Pancreas (tissue), 10 donors: Measurements from ENCODE around the gene IER5. TPM values are rescaled to one million over a fixed set of nuclear protein-coding genes. Genes with fewer than 3 reads are reported as not detected.

ENCODE experiments used
- ATAC-seq, 4 donors: fragments of 200-7000 bp; cut with Tn5 transposase; one replicate each; pipeline versions ENCODE4 v1.8.0 to v1.9.1; 2020; ENCODE audit warnings: mild to moderate bottlenecking in 4 of 4, moderate library complexity in 4 of 4
- DNase-seq, 6 donors: peaks; one replicate each; pipeline ENCODE4 v3.0.0-alpha.2; 2020
- FAIRE-seq: peaks from 2 replicates; lab custom pipeline; 2012; peaks lifted over from hg19 to GRCh38; lab: Jason Lieb, UNC
- H3K27ac ChIP-seq, 4 donors: fragments of 200-600 bp; sonication (generic); 1 replicate in 3 of 4; 2 replicates in 1 of 4; pipeline versions ENCODE4 v1.5.0 to v1.8.0; 2020
- H3K27me3 ChIP-seq, 4 donors: fragments of 200-600 bp; one replicate each; pipeline ENCODE4 v1.8.0; 2021
- H3K36me3 ChIP-seq, 3 donors: fragments of 200-600 bp; sonication (generic) in 1 of 3; one replicate each; pipeline versions ENCODE4 v1.5.0 to v1.8.0; 2020 to 2021
- H3K4me1 ChIP-seq, 3 donors: fragments of 200-600 bp; one replicate each; pipeline ENCODE4 v1.8.0; 2021
- H3K4me3 ChIP-seq, 4 donors: fragments of 200-600 bp; sonication (generic) in 2 of 4; one replicate each; pipeline versions ENCODE4 v1.5.0 to v1.8.0; 2020 to 2021
- H3K9me3 ChIP-seq, 4 donors: fragments of 200-600 bp; one replicate each; pipeline ENCODE4 v1.8.0; 2021
- CTCF ChIP-seq, 4 donors: fragments of 200-600 bp; sonication (generic) in 3 of 4; IDR thresholded peaks; one replicate each; pipeline versions ENCODE4 v1.5.0 to v1.8.0; 2021; ENCODE audit warnings: antibody characterized with exemption in 4 of 4
- WGBS, 2 donors: extraction: QIAGEN DNeasy Blood & Tissue Kit; methylation state at CpG; one replicate each; pipeline ENCODE4 v1.1.7; 2013; 5-methylcytosine and 5-hydroxymethylcytosine counted together
- intact Hi-C, 3 donors: fragments of 100-400 bp; cut with DNase I; formaldehyde crosslinking; loops; one replicate each; pipeline versions ENCODE4 v1.11.1 to v1.14.2; 2022
- polyA plus RNA-seq, 2 donors: library from polyadenylated mRNA; stranded (reverse); fragments of 200-250 nt; gene quantifications; one replicate each; pipeline ENCODE4 v1.2.3, GENCODE V29; 2013
- total RNA-seq, 6 donors: library from RNA; stranded (reverse); fragmentation: NEBNext Ultra II Directional in 4 of 6; extraction: Animal tissue kit (Norgen Biotek cat#: 25700) in 4 of 6; gene quantifications; one replicate each; pipeline versions ENCODE4 v1.2.1 to v1.2.4, GENCODE V29; 2021 to 2023
- donor health status: healthy with polysubstance abuse.
- donor health status: DM: no; HTN: no; CAD: no; lungs with moderate emphysema.
- donor health status: DM: no; HTN: no; CAD: no.
- donor health status: control.
- donor health status: control.
- donor health status: Bipolar disorder and iron deficiency.
- donor health status: DM: yes; HTN: yes; CAD: no.
- donor health status: DM: no; HTN: no; CAD: no.
- donor health status: DM: no; HTN: no; CAD: no.
- donor health status: DM: yes; HTN: yes; CAD: no.

IER5 gene
- total and polyA plus RNA-seq, 8 donors, result 2.3 to 6.8 (median 3.3) TPM

GRCh38 chr1:181120924-181121323, 32.4 kb downstream of the IER5 start:
- H3K9me3 ChIP-seq, result no peaks in the 10 kb centered on the region
- DNase-seq, result no peak
- WGBS, 2 donors, result 57 to 67% methylated on average over 2 of the region's 2 CpGs
- H3K4me3 ChIP-seq, result no peak overlapping the region
- H3K4me1 ChIP-seq, result no peaks in the 10 kb centered on the region
- ATAC-seq, result no peak
- H3K27me3 ChIP-seq, result no peaks in the 10 kb centered on the region
- no peak for TF ChIP-seq CTCF (IDR thresholded peaks at IDR 0.05)
- no peak overlapping the region for H3K27ac ChIP-seq
- FAIRE-seq, result no peak
- intact Hi-C loops, result loop anchor here in 1 of 3 donors (10.0 kb wide), 1 partner anchor 236 kb away; no protein-coding TSS in a partner anchor
- no peaks in the 10 kb centered on the region for H3K36me3 ChIP-seq

- Histone ChIP-seq H3K27me3 (no peaks in the 10 kb centered on the region), H3K27ac (no peak overlapping the region), H3K4me3 (no peak overlapping the region), H3K36me3 (no peaks in the 10 kb centered on the region), H3K4me1 (no peaks in the 10 kb centered on the region), H3K9me3 (no peaks in the 10 kb centered on the region)
- TF ChIP-seq CTCF (IDR thresholded peaks at IDR 0.05), result no peak
- ATAC-seq (no peak), FAIRE-seq (no peak), DNase-seq (no peak)
- 82 to 84% methylated on average over 5 of the region's 5 CpGs for WGBS, 2 donors
- intact Hi-C loops, result loop anchor here in 1 of 3 donors (10.0 kb wide), 1 partner anchor 237 kb away; no protein-coding TSS in a partner anchor
Measured at GRCh38 chr1:181121498-181121897, 33.0 kb downstream of the IER5 start.

- no peak overlapping the region for H3K4me3 ChIP-seq
- no peaks in the 10 kb centered on the region for H3K36me3 ChIP-seq
- TF ChIP-seq CTCF (IDR thresholded peaks at IDR 0.05), result no peak
- no peak for DNase-seq
- H3K27ac ChIP-seq, result no peak overlapping the region
- H3K9me3 ChIP-seq, result no peaks in the 10 kb centered on the region
- 81 to 85% methylated on average over 5 of the region's 5 CpGs for WGBS, 2 donors
- H3K4me1 ChIP-seq, result no peaks in the 10 kb centered on the region
- intact Hi-C loops, result loop anchor here in 1 of 3 donors (10.0 kb wide), 1 partner anchor 237 kb away; no protein-coding TSS in a partner anchor
- H3K27me3 ChIP-seq, result no peaks in the 10 kb centered on the region
- peak in 1 of 4 donors; percentile 31 for ATAC-seq
- no peak for FAIRE-seq
Measured at GRCh38 chr1:181122222-181122621, 33.7 kb downstream of the IER5 start.

GRCh38 chr1:181123173-181123572, 34.7 kb downstream of the IER5 start:
- ATAC-seq, result no peak
- Histone ChIP-seq H3K27ac (no peak overlapping the region), H3K9me3 (no peaks in the 10 kb centered on the region), H3K4me1 (no peaks in the 10 kb centered on the region), H3K4me3 (no peak overlapping the region), H3K36me3 (no peaks in the 10 kb centered on the region), H3K27me3 (no peaks in the 10 kb centered on the region)
- no peak for DNase-seq
- WGBS, 2 donors, result 90 to 95% methylated on average over 3 of the region's 3 CpGs
- FAIRE-seq, result no peak
- intact Hi-C loops, result loop anchor here in 1 of 3 donors (10.0 kb wide), 1 partner anchor 238 kb away; no protein-coding TSS in a partner anchor
- no peak for TF ChIP-seq CTCF (IDR thresholded peaks at IDR 0.05)

GRCh38 chr1:181124291-181124751, 35.8 kb downstream of the IER5 start:
- H3K27ac ChIP-seq, result no peak overlapping the region
- H3K4me3 ChIP-seq, result no peak overlapping the region

More at GRCh38 chr1:181124291-181124751, 35.8 kb downstream of the IER5 start:
- no peaks in the 10 kb centered on the region for H3K4me1 ChIP-seq
- H3K27me3 ChIP-seq, result no peaks in the 10 kb centered on the region
- no peaks in the 10 kb centered on the region for H3K36me3 ChIP-seq
- WGBS, 2 donors, result 20 to 25% methylated on average over 1 to 2 of the region's 2 CpGs
- ATAC-seq (peak in 2 of 4 donors; percentile 38 to 60), FAIRE-seq (no peak), DNase-seq (no peak)
- TF ChIP-seq CTCF (IDR thresholded peaks at IDR 0.05), result no peak
- intact Hi-C loops, result loop anchor here in 1 of 3 donors (10.0 kb wide), 1 partner anchor 240 kb away; no protein-coding TSS in a partner anchor
- H3K9me3 ChIP-seq, result no peaks in the 10 kb centered on the region
